GM21737 (cell line): ENCODE data around the gene ADI1.
"Not testable (repeated sequence)": the region's sequence is repeated elsewhere in the genome, so short reads cannot be mapped to it uniquely, and the experiment has no call there.

ENCODE experiments used
- ATAC-seq: cut with Tn5 transposase; IDR thresholded peaks from one replicate; pipeline ENCODE4 v1.9.1; 2021; ENCODE audit warnings: mild to moderate bottlenecking, moderate library complexity; ENCODE audit not compliant: unreplicated experiment

Gene ADI1

GRCh38 chr2:3464401-3465005 lies 54.8 kb downstream of the ADI1 start:
- ATAC-seq = no peak

- no peak for ATAC-seq
Measured at GRCh38 chr2:3463944-3464343, 55.4 kb downstream of the ADI1 start.

- no peak for ATAC-seq
Measured at GRCh38 chr2:3463186-3463835, 56.0 kb downstream of the ADI1 start.

GRCh38 chr2:3462493-3463104 lies 56.7 kb downstream of the ADI1 start:
- ATAC-seq = peak; percentile 5

- peak; percentile 69 for ATAC-seq
Measured at GRCh38 chr2:3461801-3462492, 57.4 kb downstream of the ADI1 start.

- ATAC-seq = no peak
Measured at GRCh38 chr2:3460831-3461800, 58.2 kb downstream of the ADI1 start.

GRCh38 chr2:3460156-3460555 lies 59.2 kb downstream of the ADI1 start:
- ATAC-seq = no peak

- no peak for ATAC-seq
Measured at GRCh38 chr2:3459185-3460015, 59.9 kb downstream of the ADI1 start.

GRCh38 chr2:3458396-3459184 lies 60.7 kb downstream of the ADI1 start:
- ATAC-seq = no peak

GRCh38 chr2:3457524-3458395 lies 61.6 kb downstream of the ADI1 start:
- ATAC-seq = no peak

GRCh38 chr2:3456125-3456524 lies 63.2 kb downstream of the ADI1 start:
- ATAC-seq = no peak

- no peak for ATAC-seq
Measured at GRCh38 chr2:3454802-3455201, 64.5 kb downstream of the ADI1 start.

- not testable (repeated sequence) for ATAC-seq
Measured at GRCh38 chr2:3454005-3454404, 65.3 kb downstream of the ADI1 start.

GRCh38 chr2:3453190-3453999 lies 65.9 kb downstream of the ADI1 start:
- ATAC-seq = no peak

GRCh38 chr2:3451926-3452671 lies 67.2 kb downstream of the ADI1 start:
- no peak for ATAC-seq

GRCh38 chr2:3451169-3451568 lies 68.2 kb downstream of the ADI1 start:
- ATAC-seq = no peak
